ENCODE data around the gene DCAF8. TPM values are rescaled to one million over a fixed set of nuclear protein-coding genes. Genes with fewer than 3 reads are reported as not detected.

DCAF8 gene
- total RNA-seq, 1 experiment from 2014 or later: 126 TPM

DNA sequence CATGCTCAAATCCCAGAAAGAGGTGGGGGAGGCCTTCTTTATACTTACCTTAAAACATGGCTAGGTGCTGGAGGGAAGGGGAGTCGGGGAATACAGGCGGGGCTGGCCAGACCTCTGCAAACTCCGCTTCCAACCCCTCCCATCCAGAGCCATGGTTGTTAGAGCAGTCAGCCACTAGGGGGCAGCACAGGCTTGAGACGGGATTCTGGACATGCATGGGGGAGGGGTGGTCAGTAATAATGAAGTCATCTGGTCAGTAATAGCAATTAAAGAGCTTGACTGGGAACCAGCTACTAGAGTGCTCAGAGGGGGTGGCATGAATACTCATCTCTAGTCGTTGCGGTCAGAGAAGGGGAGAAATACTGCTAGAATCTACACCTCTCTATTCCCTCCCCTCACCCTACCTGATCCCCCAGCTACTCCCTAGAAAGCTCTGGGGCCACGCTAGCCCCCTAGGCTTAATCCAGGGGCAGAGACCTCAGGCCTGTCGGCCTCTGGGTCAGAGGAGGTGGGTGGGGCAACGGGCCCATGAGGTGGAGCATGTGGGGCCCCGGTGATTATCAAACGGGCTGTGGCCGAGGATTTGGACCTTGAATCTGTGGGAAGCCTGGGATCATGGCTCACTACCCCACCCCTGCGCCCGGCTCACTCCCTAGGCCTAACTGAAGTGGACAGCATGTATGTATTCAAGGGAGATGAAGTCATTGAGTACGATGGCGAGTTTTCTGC, 69.1 kb downstream of the DCAF8 start:
- Mint-ChIP-seq H3K36me3 (ENCODE audit: insufficient read depth, unreplicated experiment) (no peaks in the 10 kb centered on the region), H3K27ac (ENCODE audit: unreplicated experiment) (no peak overlapping the region), H3K4me3 (ENCODE audit: low read depth, unreplicated experiment) (no peak overlapping the region), H3K27me3 (ENCODE audit: unreplicated experiment) (peaks cover 17% of the 10 kb centered on the region), H3K4me1 (ENCODE audit: low read depth, unreplicated experiment) (no peaks in the 10 kb centered on the region), H3K9me3 (ENCODE audit: low read depth, unreplicated experiment) (no peaks in the 10 kb centered on the region)
- CTCF ChIA-PET: interaction anchor here (0.5 to 3.3 kb wide), 24 partner anchors 8 to 183 kb away, joined by 3 to 92 read pairs (median 4); partner anchors contain the start of genes DCAF8 and PIGM
- BruUV-seq (replicated peaks): no TSS peak
- TF ChIP-seq, protein P1, sequence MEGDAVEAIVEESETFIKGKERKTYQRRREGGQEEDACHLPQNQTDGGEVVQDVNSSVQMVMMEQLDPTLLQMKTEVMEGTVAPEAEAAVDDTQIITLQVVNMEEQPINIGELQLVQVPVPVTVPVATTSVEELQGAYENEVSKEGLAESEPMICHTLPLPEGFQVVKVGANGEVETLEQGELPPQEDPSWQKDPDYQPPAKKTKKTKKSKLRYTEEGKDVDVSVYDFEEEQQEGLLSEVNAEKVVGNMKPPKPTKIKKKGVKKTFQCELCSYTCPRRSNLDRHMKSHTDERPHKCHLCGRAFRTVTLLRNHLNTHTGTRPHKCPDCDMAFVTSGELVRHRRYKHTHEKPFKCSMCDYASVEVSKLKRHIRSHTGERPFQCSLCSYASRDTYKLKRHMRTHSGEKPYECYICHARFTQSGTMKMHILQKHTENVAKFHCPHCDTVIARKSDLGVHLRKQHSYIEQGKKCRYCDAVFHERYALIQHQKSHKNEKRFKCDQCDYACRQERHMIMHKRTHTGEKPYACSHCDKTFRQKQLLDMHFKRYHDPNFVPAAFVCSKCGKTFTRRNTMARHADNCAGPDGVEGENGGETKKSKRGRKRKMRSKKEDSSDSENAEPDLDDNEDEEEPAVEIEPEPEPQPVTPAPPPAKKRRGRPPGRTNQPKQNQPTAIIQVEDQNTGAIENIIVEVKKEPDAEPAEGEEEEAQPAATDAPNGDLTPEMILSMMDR (IDR thresholded peaks at IDR 0.05; ENCODE audit: unreplicated experiment): peak; percentile 93
- intact Hi-C loops (cut with micrococcal nuclease; ENCODE audit: unreplicated experiment): loop anchor here (1.0 to 2.0 kb wide), 5 partner anchors 26 to 223 kb away; no protein-coding TSS in a partner anchor
- DNase-seq: peak; percentile 93

DNA sequence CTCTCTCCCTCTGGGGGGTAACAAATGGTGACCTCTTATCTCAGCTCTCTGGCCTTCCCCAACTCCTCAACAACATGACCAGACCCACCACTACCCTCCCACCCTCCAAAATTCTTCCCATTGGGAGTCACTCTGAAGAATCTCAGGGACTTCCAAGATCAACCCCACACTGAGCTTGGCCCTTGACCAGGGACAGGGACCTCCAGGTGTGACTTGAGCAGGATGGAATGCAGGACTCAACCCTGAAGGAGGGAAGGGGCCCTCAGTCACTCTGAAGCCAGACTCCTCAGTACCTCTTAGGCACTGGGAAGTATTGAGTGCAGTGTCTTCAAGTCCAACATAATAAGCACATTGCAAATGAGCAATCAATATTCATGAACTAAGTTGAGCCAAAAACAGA, 70.1 kb downstream of the DCAF8 start:
- no peak overlapping the region for H3K27ac Mint-ChIP-seq (ENCODE audit: unreplicated experiment)
- no peaks in the 10 kb centered on the region for H3K9me3 Mint-ChIP-seq (ENCODE audit: low read depth, unreplicated experiment)
- no TSS peak for BruUV-seq (replicated peaks)
- intact Hi-C loops (cut with micrococcal nuclease; ENCODE audit: unreplicated experiment): loop anchor here (2.0 kb wide), 1 partner anchor 185 kb away; no protein-coding TSS in a partner anchor
- H3K4me3 Mint-ChIP-seq (ENCODE audit: low read depth, unreplicated experiment): no peak overlapping the region
- DNase-seq: no peak
- H3K36me3 Mint-ChIP-seq (ENCODE audit: insufficient read depth, unreplicated experiment): no peaks in the 10 kb centered on the region
- CTCF ChIA-PET: interaction anchor here (2.1 to 3.3 kb wide), 3 partner anchors 27 to 99 kb away, joined by 46 to 92 read pairs (median 54); no protein-coding TSS in a partner anchor
- TF ChIP-seq, protein P1 (IDR thresholded peaks at IDR 0.05; ENCODE audit: unreplicated experiment): no peak
- H3K4me1 Mint-ChIP-seq (ENCODE audit: low read depth, unreplicated experiment): no peaks in the 10 kb centered on the region
- peaks cover 28% of the 10 kb centered on the region for H3K27me3 Mint-ChIP-seq (ENCODE audit: unreplicated experiment)

DNA sequence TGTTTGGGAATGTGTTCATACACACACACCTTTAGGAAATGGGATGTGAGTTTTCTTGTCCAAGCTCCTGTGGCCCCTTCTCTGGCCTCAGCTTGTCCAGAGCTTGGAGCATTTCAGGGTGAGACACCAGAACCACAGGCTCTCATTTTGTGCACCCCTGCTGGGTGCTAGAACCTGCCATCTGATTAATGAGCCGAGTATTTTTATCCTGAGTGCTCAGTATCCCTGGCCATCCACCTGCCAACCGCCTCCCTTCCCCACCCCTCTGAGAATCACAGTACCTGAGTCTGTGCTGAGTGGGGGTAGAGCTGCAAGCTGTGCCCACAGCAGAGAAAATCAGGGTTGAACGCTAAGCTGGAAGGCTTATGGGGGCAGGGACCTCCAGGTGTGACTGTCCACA, 70.6 kb downstream of the DCAF8 start:
- H3K27ac Mint-ChIP-seq (ENCODE audit: unreplicated experiment): no peak overlapping the region
- CTCF ChIA-PET: interaction anchor here (2.1 to 3.3 kb wide), 3 partner anchors 28 to 100 kb away, joined by 46 to 92 read pairs (median 54); no protein-coding TSS in a partner anchor
- H3K9me3 Mint-ChIP-seq (ENCODE audit: low read depth, unreplicated experiment): no peaks in the 10 kb centered on the region
- peaks cover 32% of the 10 kb centered on the region for H3K27me3 Mint-ChIP-seq (ENCODE audit: unreplicated experiment)
- no TSS peak for BruUV-seq (replicated peaks)
- H3K36me3 Mint-ChIP-seq (ENCODE audit: insufficient read depth, unreplicated experiment): no peaks in the 10 kb centered on the region
- no peaks in the 10 kb centered on the region for H3K4me1 Mint-ChIP-seq (ENCODE audit: low read depth, unreplicated experiment)
- TF ChIP-seq, protein P1 (IDR thresholded peaks at IDR 0.05; ENCODE audit: unreplicated experiment): no peak
- DNase-seq: no peak
- intact Hi-C loops (cut with micrococcal nuclease; ENCODE audit: unreplicated experiment): loop anchor here (2.0 kb wide), 1 partner anchor 185 kb away; no protein-coding TSS in a partner anchor
- H3K4me3 Mint-ChIP-seq (ENCODE audit: low read depth, unreplicated experiment): no peak overlapping the region

DNA sequence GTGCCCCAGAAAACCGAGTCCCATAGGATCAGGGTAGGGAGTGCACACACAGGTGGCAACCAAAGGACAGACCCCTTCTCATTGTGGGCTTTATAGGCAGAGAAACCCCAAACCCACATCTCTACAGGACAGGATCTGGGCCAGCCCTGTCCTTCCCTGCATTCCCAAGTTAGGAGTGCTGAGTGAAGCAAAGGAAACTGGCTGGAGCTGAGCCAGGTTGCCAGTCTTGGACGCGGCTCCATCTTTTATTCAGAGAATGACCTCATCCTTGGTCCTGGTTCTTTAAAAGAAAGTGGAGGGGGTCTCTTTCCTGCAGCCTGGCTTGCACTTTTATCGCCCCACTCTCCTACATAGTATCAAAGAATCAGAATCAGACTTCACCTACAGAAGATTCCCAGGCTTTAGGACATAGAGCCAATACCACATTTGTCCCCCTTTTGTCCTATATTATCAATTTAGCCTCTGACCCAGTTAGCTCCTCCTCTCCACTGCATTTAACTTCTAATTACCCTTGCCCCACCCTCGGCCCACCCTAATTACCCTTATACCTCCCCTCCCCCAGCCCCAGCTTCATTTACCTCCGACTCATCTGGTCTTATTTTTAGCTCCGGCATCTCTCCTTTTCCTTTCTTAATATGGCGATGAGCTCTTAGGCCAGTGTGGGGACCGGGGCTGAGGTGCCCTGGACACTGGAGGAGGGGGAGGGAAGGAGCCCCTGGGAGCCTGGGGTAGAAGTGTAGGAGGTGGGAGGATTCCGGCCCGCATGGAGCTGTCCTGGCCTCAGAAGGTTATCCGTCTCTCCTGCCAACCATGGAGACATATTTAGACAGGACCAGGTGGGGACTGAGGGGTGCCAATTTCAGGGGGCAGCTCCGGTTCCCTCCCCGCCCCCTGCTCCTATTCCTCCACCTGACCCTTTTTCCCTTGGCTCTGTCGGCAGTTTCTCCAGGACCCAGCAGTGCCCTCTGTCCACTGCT, 72.4 kb downstream of the DCAF8 start, which contains the start of gene CASQ1:
CASQ1 (plus strand) TSS at position 927 of the 977 bp plus-strand sequence. CDS start 177 bp downstream, outside the sequence.
- H3K27ac Mint-ChIP-seq (ENCODE audit: unreplicated experiment): no peak within 1 kb of the TSS

More for the DNA sequence above, 72.4 kb downstream of the DCAF8 start, which contains the start of gene CASQ1:
- Mint-ChIP-seq H3K27me3 (ENCODE audit: unreplicated experiment) (peaks cover 43% of the 10 kb centered on the region), H3K4me3 (ENCODE audit: low read depth, unreplicated experiment) (no peak within 1 kb of the TSS), H3K36me3 (ENCODE audit: insufficient read depth, unreplicated experiment) (no peaks in the 10 kb centered on the region), H3K4me1 (ENCODE audit: low read depth, unreplicated experiment) (no peaks in the 10 kb centered on the region), H3K9me3 (ENCODE audit: low read depth, unreplicated experiment) (no peaks in the 10 kb centered on the region)
- DNase-seq: no peak
- intact Hi-C loops (cut with micrococcal nuclease; ENCODE audit: unreplicated experiment): no loop called here
- CTCF ChIA-PET: interaction anchor here (1.1 to 1.4 kb wide), 5 partner anchors 12 to 186 kb away, joined by 4 to 5 read pairs (median 4); partner anchors contain the start of gene IGSF8
- BruUV-seq (replicated peaks): no TSS peak
- TF ChIP-seq, protein P1 (IDR thresholded peaks at IDR 0.05; ENCODE audit: unreplicated experiment): no peak
